AG08395 (cell line): ENCODE data around the gene MYOF.
"Not testable (repeated sequence)": the region's sequence is repeated elsewhere in the genome, so short reads cannot be mapped to it uniquely, and the experiment has no call there.

Source experiments
- DNase-seq: peaks from one replicate; pipeline ENCODE4 v3.0.0; 2012; ENCODE audit warnings: mixed read lengths, low spot score

Gene MYOF

GRCh38 chr10:93390306-93391090 is 91.6 kb downstream of the MYOF start:
- DNase-seq, result peak; percentile 22

GRCh38 chr10:93386631-93387369 is 95.3 kb downstream of the MYOF start:
- peak; percentile 61 for DNase-seq

- DNase-seq, result no peak
These were observed 96.8 kb downstream of the MYOF start for GRCh38 chr10:93385345-93385744.

- no peak for DNase-seq
These were observed 98.1 kb downstream of the MYOF start for GRCh38 chr10:93384006-93384405.

GRCh38 chr10:93383562-93383981 is 98.6 kb downstream of the MYOF start:
- DNase-seq, result peak; percentile 95

GRCh38 chr10:93379731-93380575 is 102.2 kb downstream of the MYOF start:
- DNase-seq, result peak; percentile 66

GRCh38 chr10:93378997-93379730 is 103.0 kb downstream of the MYOF start:
- DNase-seq, result no peak

GRCh38 chr10:93378039-93378438 is 104.1 kb downstream of the MYOF start:
- no peak for DNase-seq

GRCh38 chr10:93376372-93377293 is 105.5 kb downstream of the MYOF start:
- peak; percentile 85 for DNase-seq

GRCh38 chr10:93370961-93371360 is 111.2 kb downstream of the MYOF start:
- no peak for DNase-seq

- DNase-seq, result no peak
These were observed 112.5 kb downstream of the MYOF start for GRCh38 chr10:93369588-93370164.

GRCh38 chr10:93368210-93368609 is 113.9 kb downstream of the MYOF start:
- DNase-seq, result no peak

GRCh38 chr10:93367664-93368063 is 114.5 kb downstream of the MYOF start:
- no peak for DNase-seq

GRCh38 chr10:93364966-93365365 is 117.2 kb downstream of the MYOF start:
- DNase-seq, result no peak

- no peak for DNase-seq
These were observed 118.1 kb downstream of the MYOF start for GRCh38 chr10:93363891-93364648.

- not testable (repeated sequence) for DNase-seq
These were observed 123.7 kb downstream of the MYOF start for GRCh38 chr10:93358398-93358797.

- DNase-seq, result peak; percentile 40
These were observed 124.5 kb downstream of the MYOF start for GRCh38 chr10:93357680-93358079.

GRCh38 chr10:93356516-93356915 is 125.6 kb downstream of the MYOF start:
- no peak for DNase-seq

- peak; percentile 68 for DNase-seq
These were observed 129.3 kb downstream of the MYOF start for GRCh38 chr10:93352638-93353383.
